Superior temporal gyrus (tissue), 1 donor: ENCODE data around the gene IBA57.
"Not testable (repeated sequence)": the region's sequence is repeated elsewhere in the genome, so short reads cannot be mapped to it uniquely, and the experiment has no call there.

Experiments used
- DNase-seq: peaks from one replicate; pipeline ENCODE4 v3.0.0-alpha.2; 2016; ENCODE audit errors: extremely low spot score

The IBA57 gene

GRCh38 chr1:228172591-228173527, 7.3 kb downstream of the IBA57 start:
- no peak for DNase-seq

GRCh38 chr1:228173528-228174481, 8.2 kb downstream of the IBA57 start:
- DNase-seq, result not testable (repeated sequence)

GRCh38 chr1:228174482-228175315, 9.1 kb downstream of the IBA57 start:
- no peak for DNase-seq

GRCh38 chr1:228175316-228176023, 9.9 kb downstream of the IBA57 start:
- DNase-seq, result no peak

GRCh38 chr1:228176024-228176395, 10.4 kb downstream of the IBA57 start:
- no peak for DNase-seq

GRCh38 chr1:228176461-228177182, 11.0 kb downstream of the IBA57 start:
- DNase-seq, result no peak

- no peak for DNase-seq
These were observed 11.5 kb downstream of the IBA57 start for GRCh38 chr1:228177183-228177475.

- DNase-seq, result no peak
These were observed 12.4 kb downstream of the IBA57 start for GRCh38 chr1:228177721-228178710.

- no peak for DNase-seq
These were observed 13.4 kb downstream of the IBA57 start for GRCh38 chr1:228178737-228179684.

- no peak for DNase-seq
These were observed 14.8 kb downstream of the IBA57 start for GRCh38 chr1:228180271-228180958.

GRCh38 chr1:228180959-228181644, 15.5 kb downstream of the IBA57 start:
- DNase-seq, result no peak

GRCh38 chr1:228181645-228182034, 16.0 kb downstream of the IBA57 start:
- no peak for DNase-seq

GRCh38 chr1:228182296-228183030, 16.9 kb downstream of the IBA57 start:
- no peak for DNase-seq

GRCh38 chr1:228184152-228184551, 18.5 kb downstream of the IBA57 start:
- DNase-seq, result no peak

- no peak for DNase-seq
These were observed 20.0 kb downstream of the IBA57 start for GRCh38 chr1:228185641-228185965.

- not testable (repeated sequence) for DNase-seq
These were observed 22.6 kb downstream of the IBA57 start for GRCh38 chr1:228188249-228188648.
